C4-2B (cell line): ENCODE data around the gene MARVELD3.
"Not testable (repeated sequence)": the region's sequence is repeated elsewhere in the genome, so short reads cannot be mapped to it uniquely, and the experiment has no call there.

Experiments
- ZFX ChIP-seq: fragments of 450-650 bp; IDR thresholded peaks from 2 replicates; pipeline ENCODE4 v1.6.1; 2017
- TF ChIP-seq, protein P1 (sequence below): fragments of 450-650 bp; conservative IDR thresholded peaks from 2 replicates; pipeline ENCODE4 v1.5.1; 2017; ENCODE audit warnings: mild to moderate bottlenecking

DNA sequence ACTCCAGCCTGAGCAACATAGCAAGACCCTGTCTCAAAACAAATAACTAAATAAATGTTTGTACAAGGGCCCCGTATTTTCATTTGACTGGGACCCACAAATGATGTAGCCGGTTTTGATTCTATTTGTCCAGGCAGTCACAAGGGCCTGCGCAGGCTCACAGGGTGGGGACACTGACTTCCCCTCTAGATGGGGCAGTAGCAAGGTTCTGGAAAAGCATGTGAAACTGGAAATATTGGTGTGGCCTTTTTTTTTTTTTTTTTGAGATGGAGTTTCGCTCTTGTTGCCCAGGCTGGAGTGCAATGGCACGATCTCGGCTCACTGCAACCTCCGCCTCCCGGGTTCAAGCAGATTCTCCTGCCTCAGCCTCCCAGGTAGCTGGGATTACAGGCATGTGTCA, 11.0 kb upstream of the MARVELD3 start:
- TF ChIP-seq, protein P1, sequence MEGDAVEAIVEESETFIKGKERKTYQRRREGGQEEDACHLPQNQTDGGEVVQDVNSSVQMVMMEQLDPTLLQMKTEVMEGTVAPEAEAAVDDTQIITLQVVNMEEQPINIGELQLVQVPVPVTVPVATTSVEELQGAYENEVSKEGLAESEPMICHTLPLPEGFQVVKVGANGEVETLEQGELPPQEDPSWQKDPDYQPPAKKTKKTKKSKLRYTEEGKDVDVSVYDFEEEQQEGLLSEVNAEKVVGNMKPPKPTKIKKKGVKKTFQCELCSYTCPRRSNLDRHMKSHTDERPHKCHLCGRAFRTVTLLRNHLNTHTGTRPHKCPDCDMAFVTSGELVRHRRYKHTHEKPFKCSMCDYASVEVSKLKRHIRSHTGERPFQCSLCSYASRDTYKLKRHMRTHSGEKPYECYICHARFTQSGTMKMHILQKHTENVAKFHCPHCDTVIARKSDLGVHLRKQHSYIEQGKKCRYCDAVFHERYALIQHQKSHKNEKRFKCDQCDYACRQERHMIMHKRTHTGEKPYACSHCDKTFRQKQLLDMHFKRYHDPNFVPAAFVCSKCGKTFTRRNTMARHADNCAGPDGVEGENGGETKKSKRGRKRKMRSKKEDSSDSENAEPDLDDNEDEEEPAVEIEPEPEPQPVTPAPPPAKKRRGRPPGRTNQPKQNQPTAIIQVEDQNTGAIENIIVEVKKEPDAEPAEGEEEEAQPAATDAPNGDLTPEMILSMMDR, result peak; percentile 14
- not testable (repeated sequence) for TF ChIP-seq ZFX
